ENCODE results near the gene PLET1. TPM values are rescaled to one million over a fixed set of nuclear protein-coding genes. Genes with fewer than 3 reads are reported as not detected.

PLET1 gene
- total and polyA plus RNA-seq, 2 of the 4 experiments (the other 2 are of a cell fraction): not detected

DNA sequence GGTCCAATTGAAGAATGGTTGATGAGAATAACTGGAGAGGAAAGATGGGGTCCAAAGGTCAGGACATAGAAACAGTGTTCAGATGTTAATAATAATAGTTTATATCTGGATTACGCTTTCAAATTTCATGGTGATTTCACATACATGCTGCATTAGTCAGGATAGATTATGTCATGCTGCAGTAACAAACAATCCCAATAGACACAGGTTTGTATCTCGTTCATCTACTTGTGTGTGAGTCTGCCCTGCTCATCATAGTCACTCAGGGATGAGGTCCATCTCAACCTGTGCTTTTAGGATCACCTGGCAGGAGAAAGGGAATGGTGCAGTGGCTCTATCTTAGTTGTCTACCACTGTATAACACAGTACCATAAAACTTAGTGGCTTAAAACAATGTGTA lies 48.0 kb upstream of the PLET1 start:
- peaks cover 3% of the 10 kb centered on the region; the same call in 1 of the 2 replicates for H3K9me3 ChIP-seq (ENCODE audit: control insufficient read depth, insufficient read depth, low read length)
- intact Hi-C loops (cut with micrococcal nuclease): loop anchor here (10.0 kb wide), 1 partner anchor 1566 kb away; the partner anchor contains the start of gene USP28
- no peak overlapping the region for H4K8ac ChIP-seq (ENCODE audit: low read depth in 2 of 2, low read length in 2 of 2)
- no peak overlapping the region for H3K56ac ChIP-seq (ENCODE audit: extremely low read depth, insufficient read depth, low read length)
- in situ Hi-C loops (cut with MboI; ENCODE audit: low sequenced_read_pairs): no loop called here
- H2BK20ac ChIP-seq (ENCODE audit: low read depth, low read length): no peak overlapping the region
- no CpG with 5 or more reads among the region's 2 CpGs for WGBS, 2 experiments (ENCODE audit: extremely low coverage in 2 of 2, insufficient read length in 1 of 2)
- ChIA-PET POLR2A (ENCODE audit: unreplicated experiment) (no interaction called here), CTCF (no interaction called here)
- no peaks in the 10 kb centered on the region for H3K36me3 ChIP-seq (ENCODE audit: control insufficient read depth, insufficient read depth, low read length)
- H3K79me1 ChIP-seq (ENCODE audit: low read depth in 1 of 2, low read length in 2 of 2): no peaks in the 10 kb centered on the region
- BruUV-seq (replicated peaks): no TSS peak
- H2BK5ac ChIP-seq (ENCODE audit: low read depth, low read length, poor library complexity, severe bottlenecking): no peak overlapping the region
- H4K5ac ChIP-seq (ENCODE audit: low read depth, low read length): no peak overlapping the region
- no peaks in the 10 kb centered on the region for H3K27me3 ChIP-seq (ENCODE audit: control insufficient read depth, insufficient read depth, low read length)
- no peak overlapping the region for H2BK15ac ChIP-seq (ENCODE audit: low read depth, low read length)
- no peak overlapping the region for H3K23ac ChIP-seq (ENCODE audit: low read depth, low read length)
- TF ChIP-seq MAZ (IDR thresholded peaks at IDR 0.05; ENCODE audit: borderline replicate concordance, low read depth, low read length): no peak
- TF ChIP-seq RCOR1 (IDR thresholded peaks at IDR 0.05; ENCODE audit: insufficient replicate concordance, low read length): no peak
- TF ChIP-seq POLR2A (IDR thresholded peaks at IDR 0.05; ENCODE audit: low read depth, low read length): no peak
- TF ChIP-seq, protein P1, sequence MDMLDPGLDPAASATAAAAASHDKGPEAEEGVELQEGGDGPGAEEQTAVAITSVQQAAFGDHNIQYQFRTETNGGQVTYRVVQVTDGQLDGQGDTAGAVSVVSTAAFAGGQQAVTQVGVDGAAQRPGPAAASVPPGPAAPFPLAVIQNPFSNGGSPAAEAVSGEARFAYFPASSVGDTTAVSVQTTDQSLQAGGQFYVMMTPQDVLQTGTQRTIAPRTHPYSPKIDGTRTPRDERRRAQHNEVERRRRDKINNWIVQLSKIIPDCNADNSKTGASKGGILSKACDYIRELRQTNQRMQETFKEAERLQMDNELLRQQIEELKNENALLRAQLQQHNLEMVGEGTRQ (IDR thresholded peaks at IDR 0.05; ENCODE audit: low read depth, low read length): no peak
- TF ChIP-seq CHD1 (IDR thresholded peaks at IDR 0.05; ENCODE audit: low read depth, low read length): no peak
- TF ChIP-seq CEBPB (IDR thresholded peaks at IDR 0.05; ENCODE audit: low read depth, low read length): no peak
- TF ChIP-seq RAD21 (IDR thresholded peaks at IDR 0.05; ENCODE audit: low read length): no peak
- TF ChIP-seq, protein P2, sequence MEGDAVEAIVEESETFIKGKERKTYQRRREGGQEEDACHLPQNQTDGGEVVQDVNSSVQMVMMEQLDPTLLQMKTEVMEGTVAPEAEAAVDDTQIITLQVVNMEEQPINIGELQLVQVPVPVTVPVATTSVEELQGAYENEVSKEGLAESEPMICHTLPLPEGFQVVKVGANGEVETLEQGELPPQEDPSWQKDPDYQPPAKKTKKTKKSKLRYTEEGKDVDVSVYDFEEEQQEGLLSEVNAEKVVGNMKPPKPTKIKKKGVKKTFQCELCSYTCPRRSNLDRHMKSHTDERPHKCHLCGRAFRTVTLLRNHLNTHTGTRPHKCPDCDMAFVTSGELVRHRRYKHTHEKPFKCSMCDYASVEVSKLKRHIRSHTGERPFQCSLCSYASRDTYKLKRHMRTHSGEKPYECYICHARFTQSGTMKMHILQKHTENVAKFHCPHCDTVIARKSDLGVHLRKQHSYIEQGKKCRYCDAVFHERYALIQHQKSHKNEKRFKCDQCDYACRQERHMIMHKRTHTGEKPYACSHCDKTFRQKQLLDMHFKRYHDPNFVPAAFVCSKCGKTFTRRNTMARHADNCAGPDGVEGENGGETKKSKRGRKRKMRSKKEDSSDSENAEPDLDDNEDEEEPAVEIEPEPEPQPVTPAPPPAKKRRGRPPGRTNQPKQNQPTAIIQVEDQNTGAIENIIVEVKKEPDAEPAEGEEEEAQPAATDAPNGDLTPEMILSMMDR (conservative IDR thresholded peaks at IDR 0.05; ENCODE audit: low read depth, low read length): no peak
- TF ChIP-seq FOS (IDR thresholded peaks at IDR 0.05; ENCODE audit: low read depth, low read length): no peak
- no peak for TF ChIP-seq MAFK (IDR thresholded peaks at IDR 0.05; ENCODE audit: low read depth, low read length)
- TF ChIP-seq MXI1 (IDR thresholded peaks at IDR 0.05; ENCODE audit: borderline replicate concordance, low read depth, low read length): no peak
- TF ChIP-seq BHLHE40 (IDR thresholded peaks at IDR 0.05; ENCODE audit: low read depth, low read length): no peak
- TF ChIP-seq RFX5 (IDR thresholded peaks at IDR 0.05; ENCODE audit: low read depth, low read length): no peak
- dilution Hi-C loops (cut with HindIII; ENCODE audit: low sequenced_read_pairs, unreplicated experiment): no loop called here
- no peak overlapping the region for H3K14ac ChIP-seq (replicated peaks; ENCODE audit: low read depth, low read length)
- H3K9me1 ChIP-seq (ENCODE audit: insufficient read depth, low read length): peaks cover 8% of the 10 kb centered on the region; the same call in 1 of the 2 replicates
- H3K4ac ChIP-seq (ENCODE audit: low read depth, low read length): no peak overlapping the region
- H2AK5ac ChIP-seq (ENCODE audit: low read depth, low read length): peak overlapping the region; percentile 24; the same call in 1 of the 2 replicates
- DNase-seq: no peak
- 0 out of 2 replicates have a peak, but pooled peaks cover 1% of the 10 kb centered on the region for H3K4me1 ChIP-seq (ENCODE audit: control insufficient read depth, insufficient read depth, low read length)
- H3K27ac ChIP-seq (ENCODE audit: insufficient read depth, low read length): no peak overlapping the region
- H2BK120ac ChIP-seq (ENCODE audit: low read depth, low read length): no peak overlapping the region
- no peaks in the 10 kb centered on the region for H4K20me1 ChIP-seq (ENCODE audit: insufficient read depth, low read length)
- no peak overlapping the region for H3K18ac ChIP-seq (ENCODE audit: low read depth, low read length)
- H3K9ac ChIP-seq (ENCODE audit: low read depth, low read length): no peak overlapping the region
- no peak overlapping the region for H4K91ac ChIP-seq (ENCODE audit: insufficient read depth, low read depth, low read length)
- H3K4me2 ChIP-seq (ENCODE audit: low read depth, low read length): no peak overlapping the region
- ATAC-seq (ENCODE audit: low read depth): no peak
- H2AFZ ChIP-seq (replicated peaks; ENCODE audit: low read length, poor library complexity): no peak overlapping the region
- no peak overlapping the region for H2AK9ac ChIP-seq (replicated peaks; ENCODE audit: low read depth, low read length, poor library complexity)
- no peak overlapping the region for H3K4me3 ChIP-seq (ENCODE audit: insufficient read depth, low read depth, low read length)
